Kidney (tissue), 14 donors: Measurements from ENCODE around the gene ZNF106. TPM values are rescaled to one million over a fixed set of nuclear protein-coding genes. Genes with fewer than 3 reads are reported as not detected.
A peak's percentile ranks its signal among the peaks of the same experiment; 100 is the strongest.

Experiments
- DNase-seq, 5 donors: peaks; one replicate each; pipeline ENCODE4 v3.0.0-alpha.2; 2013 to 2020
- FAIRE-seq: peaks from 2 replicates; lab custom pipeline; 2012; peaks lifted over from hg19 to GRCh38; lab: Jason Lieb, UNC
- H3K27ac ChIP-seq, 2 donors: one replicate each; pipeline ENCODE4 v1.7.0; 2013; ENCODE audit warnings: low read depth in 2 of 2, low read length in 2 of 2, inconsistent platforms in 1 of 2
- H3K27me3 ChIP-seq: one replicate; pipeline ENCODE4 v1.7.1; 2013; ENCODE audit warnings: low read length, inconsistent platforms; ENCODE audit not compliant: control insufficient read depth, insufficient read depth
- H3K36me3 ChIP-seq, 3 donors: one replicate each; pipeline versions ENCODE4 v1.7.0 to v1.7.1; 2013; ENCODE audit warnings: low read length in 3 of 3, control low read depth in 1 of 3, inconsistent platforms in 1 of 3; ENCODE audit not compliant: insufficient read depth in 3 of 3, control insufficient read depth in 2 of 3
- H3K4me1 ChIP-seq, 3 donors: one replicate each; pipeline versions ENCODE4 v1.7.0 to v1.7.1; 2013; ENCODE audit warnings: low read length in 3 of 3, inconsistent platforms in 1 of 3, low read depth in 1 of 3; ENCODE audit not compliant: control insufficient read depth in 2 of 3, insufficient read depth in 2 of 3
- H3K4me3 ChIP-seq, 3 donors: one replicate each; pipeline versions ENCODE4 v1.7.0 to v1.8.1; 2013; ENCODE audit warnings: low read length in 3 of 3, control low read depth in 1 of 3, inconsistent platforms in 1 of 3
- H3K9ac ChIP-seq, 3 donors: one replicate each; pipeline versions ENCODE4 v1.7.0 to v1.7.1; 2013; ENCODE audit warnings: low read length in 3 of 3, control low read depth in 1 of 3, inconsistent platforms in 1 of 3
- H3K9me3 ChIP-seq, 3 donors: one replicate each; pipeline versions ENCODE4 v1.7.0 to v1.7.1; 2013; ENCODE audit warnings: low read length in 3 of 3, control low read depth in 1 of 3, inconsistent platforms in 1 of 3; ENCODE audit not compliant: control insufficient read depth in 2 of 3, insufficient read depth in 1 of 3
- CTCF ChIP-seq: IDR thresholded peaks from 3 replicates; pipeline ENCODE4 v1.5.1; 2012; ENCODE audit warnings: mild to moderate bottlenecking, moderate library complexity, borderline replicate concordance; ENCODE audit not compliant: insufficient read depth; ENCODE audit errors: extremely low read depth
- intact Hi-C: fragments of 100-400 bp; cut with DNase I; formaldehyde crosslinking; loops from one replicate; pipeline ENCODE4 v1.11.1; 2022
- polyA plus RNA-seq: library from polyadenylated mRNA; stranded (reverse); fragments of 350-450 nt; fragmentation: Illumina TruSeq; extraction: RNeasy Lipid Tissue Mini Kit (QIAGEN cat#74804); gene quantifications from one replicate; pipeline ENCODE4 v1.2.3, GENCODE V29; 2014; ENCODE audit warnings: low read depth, low replicate concordance; ENCODE audit not compliant: insufficient read depth
- total RNA-seq: library from RNA; stranded (reverse); fragmentation: NEBNext Ultra II Directional; extraction: Animal tissue kit (Norgen Biotek cat#: 25700); gene quantifications from one replicate; pipeline ENCODE4 v1.2.1, GENCODE V29; 2021
- donor health status: control.
- donor health status: control.
- donor health status: control.
- donor health status: control.
- donor health status: control.
- donor health status: DM: yes; HTN: yes; CAD: no.
- donor health status: Normal renal cell carcinoma (clear cell type).

ZNF106 gene
- total and polyA plus RNA-seq, 2 donors from 2014 or later, result 7.2 to 52.0 TPM

- DNase-seq (no peak), FAIRE-seq (no peak)
- H3K9ac ChIP-seq, result no peak overlapping the region
- H3K36me3 ChIP-seq, result no peaks in the 10 kb centered on the region
- no peak overlapping the region for H3K4me3 ChIP-seq
- no peaks in the 10 kb centered on the region for H3K27me3 ChIP-seq
- H3K9me3 ChIP-seq, result no peaks in the 10 kb centered on the region
- TF ChIP-seq CTCF, result no peak
- no peaks in the 10 kb centered on the region for H3K4me1 ChIP-seq
- H3K27ac ChIP-seq, result no peak overlapping the region
- intact Hi-C loops, result no loop called here
Observed at GRCh38 chr15:42365921-42366550, 124.9 kb downstream of the ZNF106 start.

GRCh38 chr15:42364529-42364928, 126.4 kb downstream of the ZNF106 start:
- H3K27ac ChIP-seq, result no peak overlapping the region
- H3K36me3 ChIP-seq, result no peaks in the 10 kb centered on the region
- H3K27me3 ChIP-seq, result no peaks in the 10 kb centered on the region
- TF ChIP-seq CTCF, result no peak
- intact Hi-C loops, result no loop called here
- no peak for FAIRE-seq
- DNase-seq, result peak in 1 of 5 donors; percentile 48
- H3K9ac ChIP-seq, result no peak overlapping the region
- no peaks in the 10 kb centered on the region for H3K9me3 ChIP-seq
- no peaks in the 10 kb centered on the region for H3K4me1 ChIP-seq
- no peak overlapping the region for H3K4me3 ChIP-seq

- DNase-seq (no peak), FAIRE-seq (no peak)
- Histone ChIP-seq H3K27me3 (no peaks in the 10 kb centered on the region), H3K9me3 (no peaks in the 10 kb centered on the region), H3K4me3 (no peak overlapping the region), H3K36me3 (no peaks in the 10 kb centered on the region), H3K27ac (no peak overlapping the region), H3K4me1 (no peaks in the 10 kb centered on the region), H3K9ac (no peak overlapping the region)
- intact Hi-C loops, result no loop called here
- no peak for TF ChIP-seq CTCF
Observed at GRCh38 chr15:42363942-42364341, 127.0 kb downstream of the ZNF106 start.

GRCh38 chr15:42363487-42363886, 127.5 kb downstream of the ZNF106 start:
- no peaks in the 10 kb centered on the region for H3K9me3 ChIP-seq
- H3K27ac ChIP-seq, result no peak overlapping the region
- H3K27me3 ChIP-seq, result no peaks in the 10 kb centered on the region
- no peak overlapping the region for H3K9ac ChIP-seq
- no peak for FAIRE-seq
- no peak for TF ChIP-seq CTCF
- no peaks in the 10 kb centered on the region for H3K4me1 ChIP-seq
- no peak overlapping the region for H3K4me3 ChIP-seq
- H3K36me3 ChIP-seq, result no peaks in the 10 kb centered on the region
- DNase-seq, result no peak
- intact Hi-C loops, result no loop called here
